GM12874 (cell line): ENCODE measurements around the gene AURKAIP1.

Experiments used
- TF ChIP-seq, protein P1 (sequence below): IDR thresholded peaks from 2 replicates; pipeline ENCODE4 v1.5.1; 2011; ENCODE audit warnings: low read depth, mild to moderate bottlenecking, control low read depth, low read length, moderate library complexity; ENCODE audit not compliant: insufficient read depth

The AURKAIP1 gene

DNA sequence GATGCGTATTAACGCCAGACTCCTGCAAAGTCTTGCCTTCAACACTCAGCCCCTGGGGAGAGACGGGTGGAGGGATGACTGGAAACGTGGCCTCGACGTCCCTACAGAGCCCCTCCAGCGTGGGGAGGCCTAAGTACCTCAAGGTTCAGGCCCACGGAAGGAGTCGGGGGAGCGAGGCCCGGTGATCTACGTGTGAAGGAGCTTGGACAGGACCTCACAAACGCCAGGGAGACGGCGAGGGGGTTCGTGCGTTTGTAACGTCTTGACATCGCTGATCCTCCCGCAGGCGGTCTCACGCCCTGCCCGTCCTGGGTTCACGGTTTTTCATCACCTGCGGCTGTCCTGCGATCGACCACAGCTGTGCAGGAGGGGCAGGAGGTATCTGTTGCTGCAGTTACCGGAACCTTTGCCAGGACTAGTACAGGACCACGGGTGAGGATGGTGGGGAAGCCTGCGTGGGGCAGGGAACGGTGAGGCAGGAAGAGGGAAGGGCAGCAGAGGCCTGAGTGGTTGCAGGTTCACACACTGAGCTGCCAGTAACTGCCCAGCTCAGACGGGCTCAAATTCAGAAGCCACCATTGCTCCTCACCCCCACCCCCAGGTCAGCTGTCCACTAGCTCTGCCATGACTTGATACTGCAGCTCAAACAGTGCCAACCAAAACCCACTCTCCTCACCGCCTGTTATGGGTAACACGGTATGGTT, 25.0 kb upstream of the AURKAIP1 start:
- TF ChIP-seq, protein P1, sequence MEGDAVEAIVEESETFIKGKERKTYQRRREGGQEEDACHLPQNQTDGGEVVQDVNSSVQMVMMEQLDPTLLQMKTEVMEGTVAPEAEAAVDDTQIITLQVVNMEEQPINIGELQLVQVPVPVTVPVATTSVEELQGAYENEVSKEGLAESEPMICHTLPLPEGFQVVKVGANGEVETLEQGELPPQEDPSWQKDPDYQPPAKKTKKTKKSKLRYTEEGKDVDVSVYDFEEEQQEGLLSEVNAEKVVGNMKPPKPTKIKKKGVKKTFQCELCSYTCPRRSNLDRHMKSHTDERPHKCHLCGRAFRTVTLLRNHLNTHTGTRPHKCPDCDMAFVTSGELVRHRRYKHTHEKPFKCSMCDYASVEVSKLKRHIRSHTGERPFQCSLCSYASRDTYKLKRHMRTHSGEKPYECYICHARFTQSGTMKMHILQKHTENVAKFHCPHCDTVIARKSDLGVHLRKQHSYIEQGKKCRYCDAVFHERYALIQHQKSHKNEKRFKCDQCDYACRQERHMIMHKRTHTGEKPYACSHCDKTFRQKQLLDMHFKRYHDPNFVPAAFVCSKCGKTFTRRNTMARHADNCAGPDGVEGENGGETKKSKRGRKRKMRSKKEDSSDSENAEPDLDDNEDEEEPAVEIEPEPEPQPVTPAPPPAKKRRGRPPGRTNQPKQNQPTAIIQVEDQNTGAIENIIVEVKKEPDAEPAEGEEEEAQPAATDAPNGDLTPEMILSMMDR: no peak

DNA sequence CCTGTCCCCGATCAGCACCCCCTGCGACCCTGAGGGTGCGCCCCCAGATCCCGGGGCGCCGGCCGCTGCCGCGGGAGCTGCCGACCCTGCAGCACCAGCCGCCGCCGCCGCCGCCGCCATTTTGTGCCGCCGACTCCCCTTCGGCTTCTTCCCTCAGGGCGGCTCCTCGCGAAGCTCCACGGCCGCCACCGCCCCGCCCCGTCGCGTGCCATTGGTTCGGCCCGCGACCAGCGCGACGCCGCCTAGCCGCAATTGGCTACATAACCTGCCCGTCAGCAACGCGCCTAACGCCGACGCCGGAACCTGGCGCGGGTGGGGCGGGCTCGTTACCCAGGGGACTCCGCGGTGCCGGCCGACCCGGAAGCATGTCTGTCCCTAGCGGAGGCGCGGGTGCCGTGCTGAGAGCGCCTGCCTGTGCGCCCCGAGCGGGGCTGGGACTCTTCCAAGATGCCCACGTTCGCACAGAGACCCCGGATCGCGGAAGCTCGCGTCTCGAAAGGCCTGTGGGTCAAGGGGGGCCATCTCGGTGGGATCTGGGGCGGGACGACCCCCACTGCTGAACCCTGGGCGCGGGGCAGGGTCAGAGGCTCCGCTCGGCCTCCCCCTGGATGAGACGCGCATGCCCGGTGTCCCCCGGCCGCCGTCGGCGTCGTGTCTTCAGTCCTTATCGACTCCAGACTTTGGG, 24.3 kb upstream of the AURKAIP1 start, which contains the start of gene CCNL2:
Gene CCNL2, minus strand, starts transcription at position 149 of the 685 bp plus-strand sequence. Its CDS starts 29 bp downstream, at position 120.
- TF ChIP-seq, protein P1: peak; percentile 69

DNA sequence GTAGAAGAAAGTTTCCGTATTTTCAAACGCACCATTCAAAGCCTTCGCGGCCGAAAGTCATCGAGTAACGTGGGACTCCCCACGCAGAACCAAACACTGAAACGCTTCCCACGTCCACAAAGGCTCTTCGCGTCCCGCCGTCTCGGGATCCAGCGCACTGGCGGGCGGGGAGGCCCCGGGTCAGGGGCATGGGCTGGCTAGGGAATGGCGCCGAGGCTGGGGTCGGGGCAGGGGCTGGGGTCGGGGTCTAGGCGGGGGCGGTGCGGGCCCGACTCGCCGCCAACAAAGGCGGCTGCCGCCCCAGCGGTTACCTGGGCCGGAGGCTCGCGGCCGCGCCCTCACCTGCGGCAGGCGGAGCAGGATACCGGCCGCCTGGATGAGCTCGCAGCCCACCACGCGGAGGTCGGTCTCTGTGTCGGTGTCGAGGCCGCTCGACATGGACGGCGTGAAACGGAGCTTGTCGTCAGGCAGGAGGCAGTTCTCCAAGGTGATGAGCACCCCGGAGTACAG, 23.7 kb upstream of the AURKAIP1 start:
- TF ChIP-seq, protein P1: no peak

DNA sequence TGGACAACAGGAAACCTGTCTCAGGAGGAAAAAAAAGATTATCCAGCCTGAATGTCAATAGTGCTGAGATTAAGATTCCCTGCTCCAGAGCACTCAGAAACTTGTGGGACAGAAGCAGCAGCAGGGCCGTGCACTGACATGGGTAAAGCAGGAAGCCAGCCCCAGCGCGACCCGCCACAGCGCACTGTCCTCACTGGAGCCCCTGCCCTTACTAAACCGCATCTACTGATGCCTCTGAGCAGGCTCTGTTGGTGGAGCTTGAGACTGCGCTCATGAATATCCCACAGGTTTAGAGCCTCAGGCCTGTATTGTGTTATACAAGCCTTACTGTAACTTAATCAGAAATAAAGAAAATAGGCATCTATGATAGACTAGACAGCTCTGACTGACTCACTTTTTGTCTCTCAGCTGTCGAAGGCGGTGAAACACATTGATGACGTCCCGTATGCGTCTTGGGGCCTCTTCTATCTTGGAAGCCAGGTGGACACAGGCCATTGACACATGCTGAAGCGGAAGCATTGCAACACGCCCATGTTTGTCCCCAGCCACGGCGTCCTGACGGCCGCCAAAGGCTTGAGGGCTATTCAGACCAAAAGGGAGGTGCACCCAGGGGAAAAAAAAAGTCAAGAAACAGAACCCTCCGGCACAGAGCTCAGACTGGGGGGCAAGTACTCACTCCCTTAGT, 23.0 kb upstream of the AURKAIP1 start:
- TF ChIP-seq, protein P1: no peak

DNA sequence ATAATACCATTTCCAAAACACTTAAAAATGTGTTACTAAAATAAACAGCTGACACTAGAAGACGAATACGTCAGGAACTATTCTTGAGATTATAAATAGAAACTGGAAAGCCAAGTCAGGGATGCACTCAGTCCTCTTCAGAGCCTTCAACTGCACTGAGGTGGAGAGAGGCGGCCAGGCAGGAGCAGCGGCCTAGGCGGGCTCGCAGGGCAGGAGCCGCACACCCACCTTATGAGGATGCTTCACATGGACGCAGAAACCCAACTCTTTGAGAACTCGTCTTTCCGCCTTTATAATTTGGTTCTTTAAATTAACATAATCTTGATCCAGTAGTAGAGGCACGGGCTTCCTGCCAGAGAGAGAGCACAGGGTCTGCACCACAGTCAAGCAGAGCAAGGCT, 20.2 kb upstream of the AURKAIP1 start:
- TF ChIP-seq, protein P1: no peak

DNA sequence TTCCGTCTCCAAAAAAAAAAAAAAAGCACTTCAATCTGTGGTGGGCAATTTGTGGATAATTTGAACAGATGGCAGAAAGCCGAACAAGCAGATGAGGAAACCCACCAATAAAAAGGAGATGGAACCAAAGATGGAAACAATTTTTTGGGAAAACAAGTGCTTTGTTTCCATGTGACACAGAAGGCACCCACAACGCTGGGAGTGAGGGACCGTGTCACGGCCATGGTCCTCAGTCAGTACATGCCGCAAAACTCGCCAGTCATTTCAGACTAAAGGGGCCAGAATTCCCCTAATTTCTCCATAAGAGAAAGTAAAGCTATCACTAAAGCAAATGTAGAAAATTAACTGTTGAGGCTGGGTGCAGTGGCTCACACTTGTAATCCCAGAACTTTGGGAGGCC, 19.1 kb upstream of the AURKAIP1 start:
- TF ChIP-seq, protein P1: no peak

DNA sequence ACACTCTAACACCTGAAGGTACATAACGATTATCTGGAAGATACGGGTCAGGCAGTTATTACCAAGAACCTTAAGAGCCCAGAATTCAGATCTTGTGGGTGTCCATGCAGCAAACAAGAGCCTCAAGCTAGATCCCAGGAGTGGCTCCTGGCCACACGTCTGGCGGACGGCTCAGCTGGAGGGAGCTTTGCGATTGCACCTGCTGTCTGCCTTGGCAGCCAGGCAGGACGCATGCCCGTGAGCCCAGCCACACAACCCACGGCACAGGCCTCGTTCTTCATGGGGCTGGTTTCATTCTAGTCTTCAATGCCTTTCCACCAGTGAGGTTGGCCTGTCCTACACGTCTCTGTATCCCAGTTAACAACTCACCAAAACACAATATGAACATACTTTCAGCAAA, 18.4 kb upstream of the AURKAIP1 start:
- TF ChIP-seq, protein P1: no peak
